Suprapubic skin (tissue), 4 donors: Measurements from ENCODE around the gene SLC22A13.

Experiments
- CTCF ChIP-seq, 2 donors: fragments of 200-600 bp in 1 of 2; fragments of 450-650 bp in 1 of 2; sonication (generic) in 1 of 2; IDR thresholded peaks; one replicate each; pipeline ENCODE4 v1.5.1; 2016 to 2019; ENCODE audit warnings: antibody characterized with exemption in 2 of 2, mild to moderate bottlenecking in 1 of 2, moderate library complexity in 1 of 2
- POLR2A ChIP-seq, 2 donors: fragments of 450-650 bp; IDR thresholded peaks; one replicate each; pipeline ENCODE4 v1.6.1; 2017; ENCODE audit warnings: antibody characterized with exemption in 2 of 2, mild to moderate bottlenecking in 2 of 2, moderate library complexity in 2 of 2
- POLR2AphosphoS5 ChIP-seq, 3 donors: sonication (generic); formaldehyde crosslinking; IDR thresholded peaks; one replicate each; pipeline ENCODE4 v1.6.1; 2017; ENCODE audit warnings: antibody characterized with exemption in 3 of 3

DNA sequence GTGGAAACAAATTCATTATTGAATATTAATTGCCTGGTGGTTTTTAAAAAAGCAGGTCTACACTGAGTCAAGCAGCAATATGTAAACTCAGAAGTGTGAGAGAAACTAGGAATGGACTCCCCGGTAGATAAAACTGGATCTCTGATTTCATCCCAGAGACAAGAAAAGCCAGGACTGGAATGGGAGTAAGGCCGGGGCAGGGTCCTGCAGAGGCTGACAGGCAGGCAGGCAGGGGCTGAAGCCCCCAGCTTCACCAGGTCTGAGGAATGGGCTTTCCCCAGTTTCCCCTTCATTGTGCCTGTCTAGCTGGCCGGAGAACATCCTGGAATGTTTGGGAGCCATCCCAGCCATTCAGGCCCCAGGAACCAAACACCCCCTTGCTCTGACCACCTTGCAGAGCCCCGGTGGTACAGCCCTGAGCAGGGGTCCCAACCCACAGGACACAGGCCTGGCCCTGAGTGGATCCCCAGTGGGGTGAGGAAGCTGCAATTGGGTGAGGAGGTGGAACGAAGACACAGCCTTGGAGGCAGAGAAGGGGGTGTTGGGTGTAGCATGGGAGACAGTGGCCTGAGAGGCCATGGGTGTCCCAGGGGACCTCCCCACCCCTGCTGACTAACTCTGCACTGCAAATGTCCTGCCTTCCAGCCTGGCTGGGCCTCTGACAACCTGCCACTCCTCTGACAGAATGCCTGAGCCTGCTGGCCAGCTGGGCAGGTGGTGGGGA, 49.3 kb downstream of the SLC22A13 start:
- TF ChIP-seq POLR2A (IDR thresholded peaks at IDR 0.05) (no peak), CTCF (IDR thresholded peaks at IDR 0.05) (no peak), POLR2AphosphoS5 (IDR thresholded peaks at IDR 0.05) (no peak)
